Measurements from ENCODE around the gene SLC24A3.

Gene SLC24A3

DNA sequence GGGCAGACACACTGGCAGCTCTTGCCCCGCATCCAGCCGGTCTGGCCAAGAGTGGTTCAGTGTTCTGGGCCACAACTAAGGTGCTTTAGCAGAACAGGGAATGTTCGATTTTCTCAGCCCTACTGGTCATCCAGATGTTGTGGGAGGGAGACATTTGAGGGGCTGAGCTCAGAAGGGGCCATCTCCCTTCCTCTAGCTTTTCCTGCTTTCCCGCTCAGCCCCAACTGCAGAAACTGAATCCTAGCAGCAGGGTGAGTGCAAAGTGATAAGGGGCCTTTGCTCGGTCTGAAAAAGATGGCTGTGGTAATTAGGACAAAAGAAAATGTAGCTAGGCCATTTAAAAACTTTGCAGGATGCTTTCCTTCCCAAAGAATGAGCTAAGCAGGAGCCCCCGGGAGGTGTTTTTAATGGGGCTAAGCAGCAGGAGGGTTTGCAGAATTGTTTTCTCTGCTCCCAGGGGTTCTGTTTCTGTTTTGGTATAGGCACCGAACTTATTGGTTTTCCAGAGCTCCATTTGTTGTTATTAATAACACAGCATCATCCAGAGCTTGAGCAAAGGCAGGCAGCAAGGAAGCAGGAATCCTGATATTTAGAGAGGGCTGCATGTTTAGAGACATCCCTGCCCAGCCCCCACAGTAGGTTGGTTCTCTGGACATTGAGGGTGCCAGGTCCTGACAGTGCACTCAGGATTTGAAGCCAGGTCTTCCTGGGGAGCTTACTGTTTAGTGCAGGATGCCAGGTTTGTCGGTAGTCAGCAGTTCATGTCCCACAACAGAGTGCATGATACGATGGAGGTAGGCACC is 210.9 kb downstream of the SLC24A3 start (continued):
- TF ChIP-seq, protein P1, sequence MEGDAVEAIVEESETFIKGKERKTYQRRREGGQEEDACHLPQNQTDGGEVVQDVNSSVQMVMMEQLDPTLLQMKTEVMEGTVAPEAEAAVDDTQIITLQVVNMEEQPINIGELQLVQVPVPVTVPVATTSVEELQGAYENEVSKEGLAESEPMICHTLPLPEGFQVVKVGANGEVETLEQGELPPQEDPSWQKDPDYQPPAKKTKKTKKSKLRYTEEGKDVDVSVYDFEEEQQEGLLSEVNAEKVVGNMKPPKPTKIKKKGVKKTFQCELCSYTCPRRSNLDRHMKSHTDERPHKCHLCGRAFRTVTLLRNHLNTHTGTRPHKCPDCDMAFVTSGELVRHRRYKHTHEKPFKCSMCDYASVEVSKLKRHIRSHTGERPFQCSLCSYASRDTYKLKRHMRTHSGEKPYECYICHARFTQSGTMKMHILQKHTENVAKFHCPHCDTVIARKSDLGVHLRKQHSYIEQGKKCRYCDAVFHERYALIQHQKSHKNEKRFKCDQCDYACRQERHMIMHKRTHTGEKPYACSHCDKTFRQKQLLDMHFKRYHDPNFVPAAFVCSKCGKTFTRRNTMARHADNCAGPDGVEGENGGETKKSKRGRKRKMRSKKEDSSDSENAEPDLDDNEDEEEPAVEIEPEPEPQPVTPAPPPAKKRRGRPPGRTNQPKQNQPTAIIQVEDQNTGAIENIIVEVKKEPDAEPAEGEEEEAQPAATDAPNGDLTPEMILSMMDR (tag by site-specific recombination; IDR thresholded peaks at IDR 0.05): no peak
- TF ChIP-seq ZBTB17 (tag by site-specific recombination; IDR thresholded peaks at IDR 0.05): no peak
- TF ChIP-seq ZNF473 (tag by site-specific recombination; IDR thresholded peaks at IDR 0.05): no peak
- TF ChIP-seq, protein P2, sequence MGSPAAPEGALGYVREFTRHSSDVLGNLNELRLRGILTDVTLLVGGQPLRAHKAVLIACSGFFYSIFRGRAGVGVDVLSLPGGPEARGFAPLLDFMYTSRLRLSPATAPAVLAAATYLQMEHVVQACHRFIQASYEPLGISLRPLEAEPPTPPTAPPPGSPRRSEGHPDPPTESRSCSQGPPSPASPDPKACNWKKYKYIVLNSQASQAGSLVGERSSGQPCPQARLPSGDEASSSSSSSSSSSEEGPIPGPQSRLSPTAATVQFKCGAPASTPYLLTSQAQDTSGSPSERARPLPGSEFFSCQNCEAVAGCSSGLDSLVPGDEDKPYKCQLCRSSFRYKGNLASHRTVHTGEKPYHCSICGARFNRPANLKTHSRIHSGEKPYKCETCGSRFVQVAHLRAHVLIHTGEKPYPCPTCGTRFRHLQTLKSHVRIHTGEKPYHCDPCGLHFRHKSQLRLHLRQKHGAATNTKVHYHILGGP (tag by site-specific recombination; IDR thresholded peaks at IDR 0.05): no peak
- TF ChIP-seq GLIS1 (tag by site-specific recombination; IDR thresholded peaks at IDR 0.05): peak; percentile 91
- TF ChIP-seq, protein P3, sequence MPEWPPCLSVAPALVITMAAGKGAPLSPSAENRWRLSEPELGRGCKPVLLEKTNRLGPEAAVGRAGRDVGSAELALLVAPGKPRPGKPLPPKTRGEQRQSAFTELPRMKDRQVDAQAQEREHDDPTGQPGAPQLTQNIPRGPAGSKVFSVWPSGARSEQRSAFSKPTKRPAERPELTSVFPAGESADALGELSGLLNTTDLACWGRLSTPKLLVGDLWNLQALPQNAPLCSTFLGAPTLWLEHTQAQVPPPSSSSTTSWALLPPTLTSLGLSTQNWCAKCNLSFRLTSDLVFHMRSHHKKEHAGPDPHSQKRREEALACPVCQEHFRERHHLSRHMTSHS (tag by site-specific recombination; IDR thresholded peaks at IDR 0.05): no peak
- TF ChIP-seq ZNF707 (tag by site-specific recombination; IDR thresholded peaks at IDR 0.05): no peak
- no peak for TF ChIP-seq ZBTB20 (tag by site-specific recombination; IDR thresholded peaks at IDR 0.05)
- TF ChIP-seq, protein P4, sequence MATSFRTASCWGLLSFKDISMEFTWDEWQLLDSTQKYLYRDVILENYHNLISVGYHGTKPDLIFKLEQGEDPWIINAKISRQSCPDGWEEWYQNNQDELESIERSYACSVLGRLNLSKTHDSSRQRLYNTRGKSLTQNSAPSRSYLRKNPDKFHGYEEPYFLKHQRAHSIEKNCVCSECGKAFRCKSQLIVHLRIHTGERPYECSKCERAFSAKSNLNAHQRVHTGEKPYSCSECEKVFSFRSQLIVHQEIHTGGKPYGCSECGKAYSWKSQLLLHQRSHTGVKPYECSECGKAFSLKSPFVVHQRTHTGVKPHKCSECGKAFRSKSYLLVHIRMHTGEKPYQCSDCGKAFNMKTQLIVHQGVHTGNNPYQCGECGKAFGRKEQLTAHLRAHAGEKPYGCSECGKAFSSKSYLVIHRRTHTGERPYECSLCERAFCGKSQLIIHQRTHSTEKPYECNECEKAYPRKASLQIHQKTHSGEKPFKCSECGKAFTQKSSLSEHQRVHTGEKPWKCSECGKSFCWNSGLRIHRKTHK (tag by site-specific recombination; IDR thresholded peaks at IDR 0.05): no peak
- no peak for TF ChIP-seq GLI2 (tag by site-specific recombination; IDR thresholded peaks at IDR 0.05; ENCODE audit: borderline replicate concordance, low read depth)

DNA sequence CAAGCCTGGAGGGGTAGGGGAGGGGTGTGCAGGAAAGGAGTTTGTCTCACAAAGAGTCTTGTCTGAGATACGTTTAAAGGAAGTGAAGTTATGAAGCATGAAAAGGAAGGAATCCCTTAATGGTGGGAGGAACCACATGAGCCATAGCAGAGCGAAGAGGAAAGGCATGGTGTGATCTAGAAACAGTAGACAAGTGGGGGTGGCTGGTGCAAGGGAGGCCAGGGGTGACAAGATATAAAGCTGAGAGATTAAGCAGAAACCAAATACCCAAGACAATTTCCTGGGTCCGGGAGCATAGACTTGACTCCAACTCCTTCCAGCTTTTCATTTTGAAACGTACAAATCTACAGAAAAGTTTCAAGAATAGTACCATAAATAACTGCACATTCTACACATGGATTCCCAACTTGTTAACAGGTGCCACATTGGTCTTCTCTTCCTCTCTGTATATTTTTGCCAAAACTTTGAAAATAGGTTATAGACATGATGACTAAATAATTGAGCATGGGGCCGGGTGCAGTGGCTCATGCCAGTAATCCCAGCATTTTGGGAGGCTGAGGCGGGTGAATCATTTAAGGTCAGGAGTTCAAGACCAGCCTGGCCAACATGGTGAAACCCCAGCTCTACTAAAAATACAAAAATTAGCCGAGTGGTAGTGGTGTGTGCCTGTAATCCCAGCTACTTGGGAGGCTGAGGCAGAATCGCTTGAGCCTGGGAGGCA is 211.6 kb downstream of the SLC24A3 start:
- H3K4me3 ChIP-seq (ENCODE audit: low read depth, low read length): no peak overlapping the region
- no peaks in the 10 kb centered on the region for H3K4me1 ChIP-seq (ENCODE audit: control insufficient read depth, insufficient read depth, low read length)
- H3K9me3 ChIP-seq (ENCODE audit: control insufficient read depth, insufficient read depth, low read depth, low read length): no peaks in the 10 kb centered on the region
- CTCF ChIA-PET: no interaction called here
- POLR2A ChIA-PET: no interaction called here
- no peak for TF ChIP-seq ZNF544 (tag by site-specific recombination; IDR thresholded peaks at IDR 0.05)
- no peak for TF ChIP-seq ZNF843 (tag by site-specific recombination; IDR thresholded peaks at IDR 0.05)
- TF ChIP-seq, protein P5, sequence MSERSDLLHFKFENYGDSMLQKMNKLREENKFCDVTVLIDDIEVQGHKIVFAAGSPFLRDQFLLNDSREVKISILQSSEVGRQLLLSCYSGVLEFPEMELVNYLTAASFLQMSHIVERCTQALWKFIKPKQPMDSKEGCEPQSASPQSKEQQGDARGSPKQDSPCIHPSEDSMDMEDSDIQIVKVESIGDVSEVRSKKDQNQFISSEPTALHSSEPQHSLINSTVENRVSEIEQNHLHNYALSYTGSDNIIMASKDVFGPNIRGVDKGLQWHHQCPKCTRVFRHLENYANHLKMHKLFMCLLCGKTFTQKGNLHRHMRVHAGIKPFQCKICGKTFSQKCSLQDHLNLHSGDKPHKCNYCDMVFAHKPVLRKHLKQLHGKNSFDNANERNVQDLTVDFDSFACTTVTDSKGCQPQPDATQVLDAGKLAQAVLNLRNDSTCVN (tag by site-specific recombination; optimal IDR thresholded peaks at IDR 0.05): no peak
- TF ChIP-seq ZNF10 (tag by site-specific recombination; IDR thresholded peaks at IDR 0.05): no peak
- TF ChIP-seq, protein P6, sequence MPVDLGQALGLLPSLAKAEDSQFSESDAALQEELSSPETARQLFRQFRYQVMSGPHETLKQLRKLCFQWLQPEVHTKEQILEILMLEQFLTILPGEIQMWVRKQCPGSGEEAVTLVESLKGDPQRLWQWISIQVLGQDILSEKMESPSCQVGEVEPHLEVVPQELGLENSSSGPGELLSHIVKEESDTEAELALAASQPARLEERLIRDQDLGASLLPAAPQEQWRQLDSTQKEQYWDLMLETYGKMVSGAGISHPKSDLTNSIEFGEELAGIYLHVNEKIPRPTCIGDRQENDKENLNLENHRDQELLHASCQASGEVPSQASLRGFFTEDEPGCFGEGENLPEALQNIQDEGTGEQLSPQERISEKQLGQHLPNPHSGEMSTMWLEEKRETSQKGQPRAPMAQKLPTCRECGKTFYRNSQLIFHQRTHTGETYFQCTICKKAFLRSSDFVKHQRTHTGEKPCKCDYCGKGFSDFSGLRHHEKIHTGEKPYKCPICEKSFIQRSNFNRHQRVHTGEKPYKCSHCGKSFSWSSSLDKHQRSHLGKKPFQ (tag by site-specific recombination; IDR thresholded peaks at IDR 0.05): no peak
- TF ChIP-seq ZNF121 (tag by site-specific recombination; IDR thresholded peaks at IDR 0.05): no peak
- TF ChIP-seq ZNF629 (tag by site-specific recombination; IDR thresholded peaks at IDR 0.05): no peak
- TF ChIP-seq, protein P7, sequence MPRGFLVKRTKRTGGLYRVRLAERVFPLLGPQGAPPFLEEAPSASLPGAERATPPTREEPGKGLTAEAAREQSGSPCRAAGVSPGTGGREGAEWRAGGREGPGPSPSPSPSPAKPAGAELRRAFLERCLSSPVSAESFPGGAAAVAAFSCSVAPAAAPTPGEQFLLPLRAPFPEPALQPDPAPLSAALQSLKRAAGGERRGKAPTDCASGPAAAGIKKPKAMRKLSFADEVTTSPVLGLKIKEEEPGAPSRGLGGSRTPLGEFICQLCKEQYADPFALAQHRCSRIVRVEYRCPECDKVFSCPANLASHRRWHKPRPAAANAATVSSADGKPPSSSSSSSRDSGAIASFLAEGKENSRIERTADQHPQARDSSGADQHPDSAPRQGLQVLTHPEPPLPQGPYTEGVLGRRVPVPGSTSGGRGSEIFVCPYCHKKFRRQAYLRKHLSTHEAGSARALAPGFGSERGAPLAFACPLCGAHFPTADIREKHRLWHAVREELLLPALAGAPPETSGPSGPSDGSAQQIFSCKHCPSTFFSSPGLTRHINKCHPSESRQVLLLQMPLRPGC (tag by site-specific recombination; IDR thresholded peaks at IDR 0.05): no peak
- no peak overlapping the region for H3K27ac ChIP-seq (ENCODE audit: extremely low read depth, low read depth, low read length)
- H3K36me3 ChIP-seq (ENCODE audit: control insufficient read depth in 2 of 2, insufficient read depth in 1 of 2, low read length in 2 of 2): no peaks in the 10 kb centered on the region
